Liver (tissue), 9 donors: ENCODE data around the gene POLR2L. TPM values are rescaled to one million over a fixed set of nuclear protein-coding genes. Genes with fewer than 3 reads are reported as not detected.

Experiments used
- DNase-seq: peaks from one replicate; pipeline ENCODE4 v3.0.0-alpha.2; 2017; ENCODE audit warnings: low spot score
- H3K27ac ChIP-seq, 2 donors: one replicate each; pipeline ENCODE4 v1.7.0; 2013; ENCODE audit warnings: inconsistent platforms in 2 of 2, low read length in 2 of 2, control low read depth in 1 of 2, low read depth in 1 of 2, mild to moderate bottlenecking in 1 of 2
- H3K27me3 ChIP-seq, 4 donors: one replicate each; pipeline versions ENCODE4 v1.6.1 to v1.7.0; 2013; ENCODE audit warnings: low read length in 3 of 4, inconsistent platforms in 1 of 4, mild to moderate bottlenecking in 1 of 4, moderate library complexity in 1 of 4; ENCODE audit not compliant: control insufficient read depth in 4 of 4, insufficient read depth in 4 of 4
- H3K36me3 ChIP-seq, 4 donors: one replicate each; pipeline versions ENCODE4 v1.6.1 to v1.7.0; 2013; ENCODE audit warnings: low read length in 3 of 4, mild to moderate bottlenecking in 3 of 4, low read depth in 1 of 4, moderate library complexity in 1 of 4; ENCODE audit not compliant: control insufficient read depth in 4 of 4, insufficient read depth in 3 of 4
- H3K4me1 ChIP-seq, 4 donors: one replicate each; pipeline versions ENCODE4 v1.6.1 to v1.7.0; 2013; ENCODE audit warnings: low read length in 3 of 4, mild to moderate bottlenecking in 3 of 4, moderate library complexity in 1 of 4; ENCODE audit not compliant: control insufficient read depth in 4 of 4, insufficient read depth in 4 of 4
- H3K4me3 ChIP-seq, 3 donors: one replicate each; pipeline versions ENCODE4 v1.6.1 to v1.7.0; 2013; ENCODE audit warnings: low read length in 3 of 3, control low read depth in 1 of 3, low read depth in 1 of 3, mild to moderate bottlenecking in 1 of 3
- H3K9ac ChIP-seq, 2 donors: one replicate each; pipeline ENCODE4 v1.7.0; 2013; ENCODE audit warnings: low read length in 2 of 2, mild to moderate bottlenecking in 2 of 2, moderate library complexity in 2 of 2, control low read depth in 1 of 2, low read depth in 1 of 2
- H3K9me3 ChIP-seq, 4 donors: one replicate each; pipeline versions ENCODE4 v1.6.1 to v1.7.0; 2013; ENCODE audit warnings: low read length in 3 of 4; ENCODE audit not compliant: control insufficient read depth in 4 of 4
- ATF3 ChIP-seq: IDR thresholded peaks from 2 replicates; pipeline ENCODE4 v1.6.1; 2016; ENCODE audit warnings: antibody characterized with exemption
- EGR1 ChIP-seq, 2 donors: IDR thresholded peaks; 2 replicates each; pipeline ENCODE4 v1.6.1; 2016 to 2018; ENCODE audit warnings: antibody characterized with exemption in 2 of 2, low read depth in 2 of 2
- FOXA1 ChIP-seq: IDR thresholded peaks from 2 replicates; pipeline ENCODE4 v1.6.1; 2016; ENCODE audit warnings: antibody characterized with exemption
- GABPA ChIP-seq, 2 donors: IDR thresholded peaks in 1 of 2; conservative IDR thresholded peaks in 1 of 2; 2 replicates each; pipeline ENCODE4 v1.6.1; 2016; ENCODE audit warnings: antibody characterized with exemption in 2 of 2, mild to moderate bottlenecking in 1 of 2, moderate library complexity in 1 of 2
- HNF4A ChIP-seq, 2 donors: conservative IDR thresholded peaks; 2 replicates each; pipeline ENCODE4 v1.6.1; 2016; ENCODE audit warnings: antibody characterized with exemption in 2 of 2, mild to moderate bottlenecking in 2 of 2
- HNF4G ChIP-seq: IDR thresholded peaks from 2 replicates; pipeline ENCODE4 v1.6.1; 2016; ENCODE audit warnings: antibody characterized with exemption
- JUND ChIP-seq, 2 donors: IDR thresholded peaks; 2 replicates each; pipeline ENCODE4 v1.6.1; 2016; ENCODE audit warnings: antibody characterized with exemption in 2 of 2
- NR2F2 ChIP-seq: IDR thresholded peaks from 2 replicates; pipeline ENCODE4 v1.6.1; 2016; ENCODE audit warnings: antibody characterized with exemption
- RAD21 ChIP-seq, 2 donors: IDR thresholded peaks; 2 replicates each; pipeline ENCODE4 v1.6.1; 2016; ENCODE audit warnings: antibody characterized with exemption in 2 of 2, mild to moderate bottlenecking in 2 of 2
- RXRA ChIP-seq, 2 donors: IDR thresholded peaks; 2 replicates each; pipeline ENCODE4 v1.6.1; 2017 to 2018; ENCODE audit warnings: antibody characterized with exemption in 2 of 2, mild to moderate bottlenecking in 1 of 2
- TAF1 ChIP-seq: conservative IDR thresholded peaks from 2 replicates; pipeline ENCODE4 v1.6.1; 2016; ENCODE audit warnings: antibody characterized with exemption, mild to moderate bottlenecking
- YY1 ChIP-seq: IDR thresholded peaks from 2 replicates; pipeline ENCODE4 v1.6.1; 2016; ENCODE audit warnings: antibody characterized with exemption, mild to moderate bottlenecking
- WGBS: extraction: QIAGEN DNeasy Blood & Tissue Kit; methylation state at CpG from one replicate; pipeline ENCODE4 v1.1.7; 2013; 5-methylcytosine and 5-hydroxymethylcytosine counted together
- polyA plus RNA-seq, 2 donors: library from polyadenylated mRNA; stranded (reverse) in 1 of 2; unstranded in 1 of 2; fragments of 200-250 nt in 1 of 2; fragments of >200 nt in 1 of 2; fragmentation: Nextera tagmentation in 1 of 2; extraction: Ambion mirVana in 1 of 2; gene quantifications; one replicate each; pipeline versions ENCODE4 v1.2.1 to v1.2.3, GENCODE V29; 2013 to 2015
- total RNA-seq, 2 donors: library from RNA; depleted of rRNA; stranded (reverse); fragments of >200 nt; gene quantifications; one replicate each; pipeline ENCODE4 v1.2.3, GENCODE V29; 2014
- TF ChIP-seq, protein P1 (sequence below): fragments of 150-350 bp; IDR thresholded peaks from 2 replicates; pipeline ENCODE4 v1.5.1; 2017; ENCODE audit warnings: improper control_type of control experiment, low read depth, low read length; ENCODE audit not compliant: missing input control
- donor health status: healthy.
- donor health status: healthy.
- donor health status: healthy.
- donor health status: healthy.
- donor health status: healthy.

POLR2L gene
- total and polyA plus RNA-seq, 4 donors: 28.1 to 230 (median 106) TPM

GRCh38 chr11:824292-824880 lies 17.9 kb downstream of the POLR2L start (continued):
- TF ChIP-seq, protein P1, sequence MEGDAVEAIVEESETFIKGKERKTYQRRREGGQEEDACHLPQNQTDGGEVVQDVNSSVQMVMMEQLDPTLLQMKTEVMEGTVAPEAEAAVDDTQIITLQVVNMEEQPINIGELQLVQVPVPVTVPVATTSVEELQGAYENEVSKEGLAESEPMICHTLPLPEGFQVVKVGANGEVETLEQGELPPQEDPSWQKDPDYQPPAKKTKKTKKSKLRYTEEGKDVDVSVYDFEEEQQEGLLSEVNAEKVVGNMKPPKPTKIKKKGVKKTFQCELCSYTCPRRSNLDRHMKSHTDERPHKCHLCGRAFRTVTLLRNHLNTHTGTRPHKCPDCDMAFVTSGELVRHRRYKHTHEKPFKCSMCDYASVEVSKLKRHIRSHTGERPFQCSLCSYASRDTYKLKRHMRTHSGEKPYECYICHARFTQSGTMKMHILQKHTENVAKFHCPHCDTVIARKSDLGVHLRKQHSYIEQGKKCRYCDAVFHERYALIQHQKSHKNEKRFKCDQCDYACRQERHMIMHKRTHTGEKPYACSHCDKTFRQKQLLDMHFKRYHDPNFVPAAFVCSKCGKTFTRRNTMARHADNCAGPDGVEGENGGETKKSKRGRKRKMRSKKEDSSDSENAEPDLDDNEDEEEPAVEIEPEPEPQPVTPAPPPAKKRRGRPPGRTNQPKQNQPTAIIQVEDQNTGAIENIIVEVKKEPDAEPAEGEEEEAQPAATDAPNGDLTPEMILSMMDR: no peak
- TF ChIP-seq FOXA1 (no peak), RXRA (IDR thresholded peaks at IDR 0.05) (no peak)

DNA sequence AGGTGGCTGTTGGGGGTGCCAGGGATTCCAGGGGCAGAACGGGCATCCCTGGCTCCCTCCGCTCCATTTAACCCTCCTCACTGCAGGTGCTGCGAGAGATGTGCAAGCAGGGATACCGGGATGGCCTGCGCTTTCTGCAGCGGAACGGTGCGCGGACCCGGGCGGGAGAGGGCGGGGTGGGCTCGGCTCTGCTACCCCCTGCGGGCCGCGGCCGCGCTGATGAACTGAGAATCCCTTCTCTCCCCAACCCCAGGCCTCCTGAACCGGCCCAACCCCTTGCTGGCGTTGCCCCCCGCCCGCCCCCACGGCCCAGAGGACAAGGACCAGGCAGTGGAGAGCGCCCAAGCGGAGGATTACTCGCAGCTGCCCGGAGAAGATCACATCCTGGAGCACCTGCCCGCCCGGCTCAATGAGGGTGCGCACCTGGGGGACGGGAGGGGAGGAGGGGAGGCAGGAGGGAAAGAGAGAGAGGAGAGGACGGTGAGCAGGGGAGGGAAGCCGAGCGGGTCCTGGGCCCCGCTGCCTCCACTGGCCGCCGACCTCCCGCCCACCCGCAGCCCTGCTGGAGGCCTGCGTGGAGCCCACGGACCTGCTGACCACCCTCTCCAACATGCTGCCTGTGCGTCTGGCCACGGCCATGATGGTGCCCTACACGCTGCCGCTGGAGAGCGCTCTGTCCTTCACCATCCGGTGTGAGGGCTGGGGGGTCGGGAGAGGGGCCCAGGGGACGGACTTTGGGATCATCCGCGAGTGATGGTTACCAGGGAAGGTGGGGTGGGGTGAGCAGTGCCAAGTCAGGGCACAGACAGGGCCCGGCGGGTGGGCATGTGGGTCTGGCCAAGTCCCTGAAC lies 18.7 kb downstream of the POLR2L start:
- Histone ChIP-seq H3K27ac (no peak overlapping the region), H3K4me3 (no peak overlapping the region), H3K36me3 (peaks cover 0 to 15% (median 3%) of the 10 kb centered on the region in 4 donors), H3K4me1 (peaks cover 46 to 83% (median 62%) of the 10 kb centered on the region in 4 donors), H3K9ac (no peak overlapping the region), H3K27me3 (no peaks in the 10 kb centered on the region), H3K9me3 (no peaks in the 10 kb centered on the region)
- no peak for TF ChIP-seq NR2F2
- no peak for TF ChIP-seq GABPA (IDR thresholded peaks at IDR 0.05 in 1 of 2, conservative IDR thresholded peaks at IDR 0.05 in 1 of 2)
- TF ChIP-seq FOXA1: no peak
- TF ChIP-seq TAF1: no peak
- TF ChIP-seq HNF4G: no peak
- TF ChIP-seq, protein P1: no peak
- TF ChIP-seq HNF4A (conservative IDR thresholded peaks at IDR 0.05): no peak
- TF ChIP-seq YY1: no peak
- TF ChIP-seq EGR1 (IDR thresholded peaks at IDR 0.05; ENCODE audit: low read depth in 2 of 2): no peak
- TF ChIP-seq ATF3: no peak
- TF ChIP-seq JUND (IDR thresholded peaks at IDR 0.05): no peak
- TF ChIP-seq RAD21 (IDR thresholded peaks at IDR 0.05): no peak
- no peak for DNase-seq
- WGBS: 91% methylated on average over 53 of the region's 53 CpGs
